ENCODE measurements around the gene LONRF2. TPM values are rescaled to one million over a fixed set of nuclear protein-coding genes. Genes with fewer than 3 reads are reported as not detected.

The LONRF2 gene
- total RNA-seq (2012; rRNA removed) (0.54 and 0.83 TPM in 2 replicates), polyA plus RNA-seq (2012; rRNA removed) (0.19 TPM in 2 replicates), Bru-seq, nascent RNA (percentile 21 among the genes with signal in this experiment), BruChase-seq, experiment 1, labeled RNA remaining after a 6-hour chase (percentile 20 among the genes with signal in this experiment), BruChase-seq, experiment 2, labeled RNA remaining after a 2-hour chase (percentile 29 among the genes with signal in this experiment)
- polyA plus RNA-seq (2012; cell fraction: cytosol; rRNA removed) = 0.05 and 0.06 TPM in 2 replicates
- polyA plus RNA-seq (2012; cell fraction: nucleus; rRNA removed; ENCODE audit: low replicate concordance) = 0.36 and 0.65 TPM in 2 replicates
- long read RNA-seq, partial matches to known transcripts = 0 of 1 reads
- long read RNA-seq, other reads (novel, unspliced or antisense) = 1 of 1 reads

GRCh38 chr2:100321866-100322820 lies at the start of gene LONRF2:
Gene LONRF2, minus strand, starts transcription at chr2:100322501. Its CDS starts 408 bp downstream, at chr2:100322093.
- peaks cover 42% of the 10 kb centered on the region for H3K27me3 ChIP-seq (ENCODE audit: control insufficient read depth, insufficient read depth, low read length)

More at GRCh38 chr2:100321866-100322820, at the start of gene LONRF2:
- H2AK5ac ChIP-seq (ENCODE audit: low read depth, low read length) = no peak within 1 kb of the TSS
- H3K9me3 ChIP-seq (ENCODE audit: control insufficient read depth, insufficient read depth, low read length) = peaks cover 6% of the 10 kb centered on the region
- intact Hi-C loops (cut with micrococcal nuclease) (no loop called here), in situ Hi-C loops (cut with MboI; ENCODE audit: low sequenced_read_pairs) (no loop called here), dilution Hi-C loops (cut with HindIII; ENCODE audit: low sequenced_read_pairs, unreplicated experiment) (no loop called here)
- H3K4me1 ChIP-seq (ENCODE audit: control insufficient read depth, insufficient read depth, low read length) = no peaks in the 10 kb centered on the region
- H3K4me3 ChIP-seq (ENCODE audit: insufficient read depth, low read depth, low read length) = peak within 1 kb of the TSS; percentile 38
- BruUV-seq (replicated peaks) = no TSS peak
- H2BK120ac ChIP-seq (ENCODE audit: low read depth, low read length) = no peak within 1 kb of the TSS
- H3K9me1 ChIP-seq (ENCODE audit: insufficient read depth, low read length) = no peaks in the 10 kb centered on the region
- no peak within 1 kb of the TSS for H2BK5ac ChIP-seq (ENCODE audit: low read depth, low read length, poor library complexity, severe bottlenecking)
- H3K23ac ChIP-seq (ENCODE audit: low read depth, low read length) = no peak within 1 kb of the TSS
- CTCF ChIA-PET = no interaction called here
- no peak within 1 kb of the TSS for H3K27ac ChIP-seq (ENCODE audit: insufficient read depth, low read length)
- H2AFZ ChIP-seq (replicated peaks; ENCODE audit: low read length, poor library complexity) = peak within 1 kb of the TSS; percentile 85
- H2BK20ac ChIP-seq (ENCODE audit: low read depth, low read length) = no peak within 1 kb of the TSS
- DNase-seq = no peak
- H3K4ac ChIP-seq (ENCODE audit: low read depth, low read length) = no peak within 1 kb of the TSS
- H2AK9ac ChIP-seq (replicated peaks; ENCODE audit: low read depth, low read length, poor library complexity) = no peak within 1 kb of the TSS
- POLR2A ChIA-PET (ENCODE audit: unreplicated experiment) = no interaction called here
- no peak within 1 kb of the TSS for H3K56ac ChIP-seq (ENCODE audit: extremely low read depth, insufficient read depth, low read length)
- 3% methylated on average over 66 of the region's 113 CpGs; no CpG with 5 or more reads in 1 of the 2 experiments for WGBS, 2 experiments (ENCODE audit: extremely low coverage in 2 of 2, insufficient read length in 1 of 2)
- no peak within 1 kb of the TSS for H3K14ac ChIP-seq (replicated peaks; ENCODE audit: low read depth, low read length)
- peak; percentile 71 for ATAC-seq (ENCODE audit: low read depth)
- no peak within 1 kb of the TSS for H2BK15ac ChIP-seq (ENCODE audit: low read depth, low read length)
- TF ChIP-seq USF2 (IDR thresholded peaks at IDR 0.05; ENCODE audit: low read depth, low read length) (no peak), FOS (IDR thresholded peaks at IDR 0.05; ENCODE audit: low read depth, low read length) (no peak), RCOR1 (IDR thresholded peaks at IDR 0.05; ENCODE audit: insufficient replicate concordance, low read length) (no peak)
- no peak within 1 kb of the TSS for H4K8ac ChIP-seq (ENCODE audit: low read depth in 2 of 2, low read length in 2 of 2)
- H3K9ac ChIP-seq (ENCODE audit: low read depth, low read length) = no peak within 1 kb of the TSS
- no peak within 1 kb of the TSS for H4K91ac ChIP-seq (ENCODE audit: insufficient read depth, low read depth, low read length)
- no peaks in the 10 kb centered on the region for H4K20me1 ChIP-seq (ENCODE audit: insufficient read depth, low read length)
- no peak within 1 kb of the TSS for H4K5ac ChIP-seq (ENCODE audit: low read depth, low read length)
- H3K36me3 ChIP-seq (ENCODE audit: control insufficient read depth, insufficient read depth, low read length) = no peaks in the 10 kb centered on the region
- H3K4me2 ChIP-seq (ENCODE audit: low read depth, low read length) = peak within 1 kb of the TSS; percentile 71
- H3K18ac ChIP-seq (ENCODE audit: low read depth, low read length) = no peak within 1 kb of the TSS
- no peaks in the 10 kb centered on the region for H3K79me1 ChIP-seq (ENCODE audit: low read depth in 1 of 2, low read length in 2 of 2)

Data from IMR-90 (cell line).